ENCODE data around the gene GABRR1.
A peak's percentile ranks its signal among the peaks of the same experiment; 100 is the strongest.

GABRR1 gene

DNA sequence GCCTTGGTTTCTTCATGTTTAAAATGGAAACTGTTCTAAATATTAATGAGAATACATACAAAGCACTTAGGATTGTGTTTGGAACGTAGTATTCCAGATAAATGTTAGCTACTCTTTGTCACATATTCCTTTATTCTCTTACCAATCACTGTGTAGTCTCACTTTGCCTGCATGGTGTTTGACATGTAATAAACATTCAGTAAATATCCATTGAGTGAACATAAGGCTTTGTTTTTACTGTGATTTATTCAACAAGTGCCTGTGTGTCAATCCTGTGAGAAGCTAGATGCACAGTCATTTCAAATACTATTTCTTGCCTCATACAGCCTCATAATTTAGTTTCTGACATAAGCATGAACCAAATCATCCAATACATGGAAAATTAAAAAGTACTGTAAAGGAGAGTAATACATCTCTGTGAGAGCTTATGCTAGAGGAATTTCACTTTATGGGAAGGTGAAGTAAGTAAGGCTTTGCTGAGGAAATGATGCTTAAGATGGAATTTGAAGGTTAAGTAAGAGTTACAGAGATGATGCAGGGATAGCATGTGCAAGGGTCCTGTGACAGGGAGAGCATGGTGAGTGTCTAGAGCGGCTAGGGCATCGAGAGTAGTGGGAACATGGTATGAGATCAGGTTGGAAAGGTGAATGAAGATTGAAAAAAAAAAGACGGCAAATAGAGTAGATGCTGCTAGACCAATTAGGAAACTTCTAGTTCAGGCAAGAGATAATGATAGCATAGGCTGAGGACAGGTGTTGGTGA is 56.6 kb downstream of the GABRR1 start:
- DNase-seq (ENCODE audit: low read depth), result no peak
- H3K4me3 ChIP-seq (ENCODE audit: control insufficient read depth, low read depth, low read length), result no peak overlapping the region
- TF ChIP-seq, protein P1, sequence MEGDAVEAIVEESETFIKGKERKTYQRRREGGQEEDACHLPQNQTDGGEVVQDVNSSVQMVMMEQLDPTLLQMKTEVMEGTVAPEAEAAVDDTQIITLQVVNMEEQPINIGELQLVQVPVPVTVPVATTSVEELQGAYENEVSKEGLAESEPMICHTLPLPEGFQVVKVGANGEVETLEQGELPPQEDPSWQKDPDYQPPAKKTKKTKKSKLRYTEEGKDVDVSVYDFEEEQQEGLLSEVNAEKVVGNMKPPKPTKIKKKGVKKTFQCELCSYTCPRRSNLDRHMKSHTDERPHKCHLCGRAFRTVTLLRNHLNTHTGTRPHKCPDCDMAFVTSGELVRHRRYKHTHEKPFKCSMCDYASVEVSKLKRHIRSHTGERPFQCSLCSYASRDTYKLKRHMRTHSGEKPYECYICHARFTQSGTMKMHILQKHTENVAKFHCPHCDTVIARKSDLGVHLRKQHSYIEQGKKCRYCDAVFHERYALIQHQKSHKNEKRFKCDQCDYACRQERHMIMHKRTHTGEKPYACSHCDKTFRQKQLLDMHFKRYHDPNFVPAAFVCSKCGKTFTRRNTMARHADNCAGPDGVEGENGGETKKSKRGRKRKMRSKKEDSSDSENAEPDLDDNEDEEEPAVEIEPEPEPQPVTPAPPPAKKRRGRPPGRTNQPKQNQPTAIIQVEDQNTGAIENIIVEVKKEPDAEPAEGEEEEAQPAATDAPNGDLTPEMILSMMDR (IDR thresholded peaks at IDR 0.05; ENCODE audit: control insufficient read depth, insufficient read depth, low read depth, low read length, missing control alignments), result no peak

GRCh38 chr6:89154131-89154530 is 63.0 kb downstream of the GABRR1 start:
- H3K4me3 ChIP-seq (ENCODE audit: control insufficient read depth, low read depth, low read length), result no peak overlapping the region
- TF ChIP-seq, protein P1 (IDR thresholded peaks at IDR 0.05; ENCODE audit: control insufficient read depth, insufficient read depth, low read depth, low read length, missing control alignments), result no peak
- no peak for DNase-seq (ENCODE audit: low read depth)

DNA sequence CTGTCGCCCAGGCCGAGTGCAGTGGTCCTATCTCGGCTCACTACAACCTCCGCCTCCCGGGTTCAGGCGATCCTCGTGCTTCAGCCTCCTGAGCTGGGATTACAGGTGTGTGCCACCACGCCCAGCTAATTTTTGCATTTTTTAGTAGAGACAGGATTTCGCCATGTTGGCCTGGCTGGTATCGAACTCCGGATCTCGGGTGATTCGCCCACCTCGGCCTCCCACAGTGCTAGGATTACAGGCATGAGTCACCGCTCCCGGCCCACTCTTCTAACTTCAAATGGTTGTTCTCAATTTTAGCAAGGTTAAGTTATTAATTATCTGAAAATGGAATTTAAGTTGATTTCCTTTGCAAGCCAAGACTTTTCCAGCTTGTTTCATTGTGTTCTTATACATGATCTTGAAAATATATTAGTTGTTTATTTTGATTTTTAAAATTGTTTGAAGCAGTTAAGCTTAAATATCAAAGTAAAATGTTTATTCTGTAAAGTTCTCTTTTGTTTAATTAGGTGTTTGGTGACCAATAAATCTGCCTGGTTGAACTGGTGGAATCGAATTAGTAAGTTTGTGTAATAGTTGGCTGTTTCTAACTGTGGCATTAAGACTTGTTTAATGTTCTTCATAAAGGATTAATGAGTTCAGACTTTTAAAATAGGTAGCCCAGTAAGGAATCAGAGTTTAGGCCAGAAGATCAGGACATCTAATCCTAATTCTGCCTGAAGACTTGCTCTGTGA is 69.0 kb downstream of the GABRR1 start:
- H3K4me3 ChIP-seq (ENCODE audit: control insufficient read depth, low read depth, low read length), result no peak overlapping the region
- DNase-seq (ENCODE audit: low read depth), result no peak
- TF ChIP-seq, protein P1 (IDR thresholded peaks at IDR 0.05; ENCODE audit: control insufficient read depth, insufficient read depth, low read depth, low read length, missing control alignments), result no peak

GRCh38 chr6:89146718-89147700 is 70.1 kb downstream of the GABRR1 start:
- TF ChIP-seq, protein P1 (IDR thresholded peaks at IDR 0.05; ENCODE audit: control insufficient read depth, insufficient read depth, low read depth, low read length, missing control alignments), result no peak
- peak overlapping the region; percentile 43 for H3K4me3 ChIP-seq (ENCODE audit: control insufficient read depth, low read depth, low read length)
- no peak for DNase-seq (ENCODE audit: low read depth)

GRCh38 chr6:89145956-89146717 is 71.0 kb downstream of the GABRR1 start, which contains the start of gene PM20D2:
TSS of gene PM20D2 (plus strand) at chr6:89146055. CDS start at chr6:89146145, 90 bp downstream.
- TF ChIP-seq, protein P1 (IDR thresholded peaks at IDR 0.05; ENCODE audit: control insufficient read depth, insufficient read depth, low read depth, low read length, missing control alignments), result no peak
- H3K4me3 ChIP-seq (ENCODE audit: control insufficient read depth, low read depth, low read length), result peak within 1 kb of the TSS; percentile 43
- DNase-seq (ENCODE audit: low read depth), result no peak
